HG03442 (cell line): ENCODE results near the gene SETDB2.
"Not testable (repeated sequence)": the region's sequence is repeated elsewhere in the genome, so short reads cannot be mapped to it uniquely, and the experiment has no call there.

Source experiments
- ATAC-seq: cut with Tn5 transposase; IDR thresholded peaks from one replicate; pipeline ENCODE4 v1.9.1; 2021; ENCODE audit warnings: mild to moderate bottlenecking, moderate library complexity; ENCODE audit not compliant: unreplicated experiment

The SETDB2 gene

DNA sequence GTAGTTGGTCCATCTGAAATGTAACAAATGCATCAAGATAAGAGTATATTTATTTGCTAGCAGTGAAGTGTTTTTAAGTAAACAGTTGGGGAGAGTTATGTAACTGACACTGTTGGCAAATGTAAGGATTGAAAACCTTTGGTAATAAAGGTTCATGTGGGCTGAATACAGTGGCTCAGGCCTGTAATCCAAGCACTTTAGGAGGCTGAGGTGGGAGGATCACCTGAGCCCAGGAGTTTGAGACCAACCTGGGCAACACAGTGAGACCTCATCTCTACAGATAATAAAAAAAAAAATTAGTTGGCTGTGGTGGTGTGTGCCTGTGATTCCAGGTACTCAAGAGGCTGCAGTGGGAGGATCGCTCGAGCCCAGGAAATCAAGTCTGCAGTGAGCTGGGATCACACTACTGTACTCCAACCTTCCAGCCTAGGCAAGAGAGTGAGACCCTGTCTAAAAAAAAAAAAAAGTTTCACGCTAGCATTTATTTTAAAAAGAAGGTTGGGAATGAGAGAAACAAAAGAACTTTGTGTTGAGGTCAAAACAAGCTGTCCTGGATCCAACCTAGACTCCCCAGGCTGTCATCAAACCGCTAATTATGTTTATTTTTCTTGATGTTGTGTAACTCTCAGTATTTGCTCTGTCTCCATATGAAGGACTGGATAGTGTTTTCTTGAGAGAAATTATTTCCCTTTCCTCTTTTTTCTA, 20.7 kb downstream of the SETDB2 start:
- no peak for ATAC-seq

DNA sequence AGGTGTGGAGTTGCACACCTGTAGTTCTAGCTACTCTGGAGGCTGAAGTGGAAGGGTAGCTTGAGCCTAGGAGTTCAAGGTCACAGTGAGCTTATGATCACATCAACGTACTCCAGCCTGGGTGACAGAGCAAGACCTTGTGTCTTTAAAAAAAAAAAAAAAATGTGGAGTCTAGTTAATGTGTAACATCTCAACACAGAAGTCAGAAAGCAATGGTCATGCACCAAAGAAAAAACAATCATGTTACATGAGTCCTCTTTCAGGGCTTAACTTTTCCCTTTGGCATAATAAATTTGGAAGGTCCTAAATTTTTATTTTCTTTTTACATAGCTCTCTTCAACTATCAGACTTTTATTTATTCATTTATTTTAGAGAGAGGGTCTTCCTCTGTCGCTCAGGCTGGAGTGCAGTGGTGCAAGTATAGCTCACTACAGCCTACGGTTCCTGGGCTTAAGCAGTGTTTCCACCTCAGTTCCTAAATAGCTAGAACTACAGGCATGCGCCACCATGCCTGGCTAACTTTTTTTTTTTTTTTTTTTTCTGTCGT, 22.3 kb downstream of the SETDB2 start:
- no peak for ATAC-seq

GRCh38 chr13:49472186-49472585, 28.1 kb downstream of the SETDB2 start:
- ATAC-seq = no peak

GRCh38 chr13:49476529-49476928, 32.5 kb downstream of the SETDB2 start:
- ATAC-seq = no peak

DNA sequence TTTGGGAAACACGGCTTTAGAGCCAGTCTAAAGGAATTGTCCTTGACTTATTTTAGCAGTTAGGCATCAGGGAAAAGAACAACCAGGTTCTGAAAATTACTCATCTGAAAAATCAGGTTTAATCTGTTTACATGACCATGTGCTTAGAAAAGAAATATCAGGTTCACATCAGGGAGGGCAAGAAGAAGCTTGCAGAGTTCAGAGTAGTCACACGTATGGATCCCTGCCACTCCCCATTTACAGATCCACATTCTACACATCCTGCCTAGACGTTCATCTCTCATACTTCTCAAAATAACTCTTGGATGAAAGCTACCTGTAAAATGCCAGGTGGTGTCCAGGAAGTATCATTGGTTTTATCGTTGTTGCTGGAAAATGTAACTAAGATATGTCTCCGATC, 37.7 kb downstream of the SETDB2 start:
- ATAC-seq = no peak

DNA sequence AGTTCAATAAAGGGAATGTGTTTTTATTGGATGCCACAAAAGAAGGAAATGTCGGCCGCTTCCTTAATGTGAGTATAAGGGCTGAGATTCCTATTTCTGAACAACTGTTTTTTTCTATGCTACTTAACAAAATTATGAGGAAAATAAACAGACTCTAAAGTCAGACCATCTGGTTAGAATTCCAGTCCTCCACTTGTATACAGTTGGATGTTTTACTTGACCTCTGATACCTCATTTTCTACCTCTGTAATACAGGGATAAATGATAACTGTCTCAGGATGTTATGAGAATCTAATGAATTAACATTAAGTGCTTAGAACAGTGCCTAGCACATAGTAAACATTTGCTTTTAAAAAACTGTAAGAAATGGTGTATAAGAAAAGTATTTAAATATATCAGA, 44.5 kb downstream of the SETDB2 start:
- no peak for ATAC-seq

- ATAC-seq = no peak
Observed at GRCh38 chr13:49494645-49495044, 50.6 kb downstream of the SETDB2 start.

GRCh38 chr13:49495783-49496762, 52.0 kb downstream of the SETDB2 start, which contains the start of gene PHF11:
PHF11 (plus strand) TSS chr13:49495953; CDS start chr13:49496002, 49 bp downstream.
- ATAC-seq = peak; percentile 84

- not testable (repeated sequence) for ATAC-seq
Observed at GRCh38 chr13:49496837-49497236, 52.8 kb downstream of the SETDB2 start.

GRCh38 chr13:49497272-49497671, 53.2 kb downstream of the SETDB2 start:
- ATAC-seq = no peak

DNA sequence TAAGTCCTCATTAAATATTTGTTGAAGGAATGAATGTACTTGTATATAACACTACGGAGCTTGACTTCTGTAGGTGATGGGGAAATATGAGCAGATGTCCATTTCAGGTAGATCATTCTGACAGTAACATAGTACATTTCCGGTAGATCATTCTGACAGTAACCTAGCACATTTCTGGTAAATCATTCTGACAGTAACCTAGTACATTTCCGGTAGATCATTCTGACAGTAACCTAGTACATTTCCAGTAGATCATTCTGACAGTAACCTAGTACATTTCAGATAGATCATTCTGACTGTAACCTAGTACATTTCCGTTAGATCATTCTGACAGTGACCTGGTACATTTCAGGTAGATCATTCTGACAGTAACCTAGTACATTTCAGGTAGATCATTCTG, 54.1 kb downstream of the SETDB2 start:
- ATAC-seq = no peak

DNA sequence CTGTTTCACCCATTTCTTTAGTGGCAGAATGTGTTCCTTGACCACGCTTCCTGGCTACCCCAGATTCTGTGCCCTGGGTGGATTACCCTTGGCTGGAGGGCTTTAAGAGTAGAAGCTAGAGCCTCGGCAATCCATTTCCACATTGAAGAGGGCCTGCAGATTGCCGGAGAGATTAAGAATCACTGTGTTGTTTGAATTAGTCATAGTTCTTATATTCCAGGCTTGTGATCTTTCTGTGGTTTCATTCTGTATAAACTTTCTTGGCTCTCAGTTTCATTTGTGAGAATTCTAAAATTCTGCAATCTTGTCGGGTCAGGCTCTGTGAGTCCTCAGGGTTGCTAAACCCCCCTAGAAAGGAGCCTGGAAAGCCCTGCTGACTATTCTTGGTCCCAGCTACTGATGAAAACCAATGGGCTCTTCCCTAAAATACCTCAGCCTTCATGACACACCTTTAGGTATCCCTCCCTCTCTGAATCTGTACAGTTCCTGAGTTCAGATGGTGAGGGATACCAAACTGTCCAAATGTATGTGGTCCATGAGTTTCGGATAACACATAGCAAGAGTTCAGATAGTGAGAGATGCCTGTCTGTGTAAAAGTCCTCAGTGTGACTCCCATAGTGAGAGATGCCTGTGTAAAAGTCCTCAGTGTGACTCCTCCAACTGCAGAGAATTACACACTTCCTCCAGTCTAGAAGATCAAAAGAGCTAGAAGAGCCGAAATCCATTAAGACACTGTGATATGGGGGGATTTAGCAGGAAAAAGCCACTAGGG, 56.0 kb downstream of the SETDB2 start:
- ATAC-seq = no peak

DNA sequence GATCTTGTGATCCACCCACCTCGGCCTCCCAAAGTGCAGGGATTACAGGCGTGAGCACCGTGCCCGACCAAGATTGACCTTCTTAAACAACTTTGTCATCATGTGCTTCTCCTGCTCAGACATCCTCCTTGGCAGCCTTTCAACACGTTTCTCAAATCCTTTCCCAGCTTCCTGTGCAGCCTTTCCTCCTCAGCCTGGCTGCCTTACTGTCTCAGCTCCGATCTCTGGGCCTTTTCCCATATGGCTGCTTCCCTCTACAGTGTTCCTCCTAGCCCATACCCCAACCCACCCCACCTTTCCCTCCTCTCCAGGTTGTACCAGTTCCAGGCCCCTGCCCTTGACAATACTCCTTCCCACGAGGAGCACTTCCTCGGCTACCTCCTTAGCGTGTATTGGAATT, 58.9 kb downstream of the SETDB2 start:
- no peak for ATAC-seq

- no peak for ATAC-seq
Observed at GRCh38 chr13:49503951-49504350, 59.9 kb downstream of the SETDB2 start.

GRCh38 chr13:49512578-49512977, 68.5 kb downstream of the SETDB2 start:
- no peak for ATAC-seq

- ATAC-seq = no peak
Observed at GRCh38 chr13:49516467-49516866, 72.4 kb downstream of the SETDB2 start.

DNA sequence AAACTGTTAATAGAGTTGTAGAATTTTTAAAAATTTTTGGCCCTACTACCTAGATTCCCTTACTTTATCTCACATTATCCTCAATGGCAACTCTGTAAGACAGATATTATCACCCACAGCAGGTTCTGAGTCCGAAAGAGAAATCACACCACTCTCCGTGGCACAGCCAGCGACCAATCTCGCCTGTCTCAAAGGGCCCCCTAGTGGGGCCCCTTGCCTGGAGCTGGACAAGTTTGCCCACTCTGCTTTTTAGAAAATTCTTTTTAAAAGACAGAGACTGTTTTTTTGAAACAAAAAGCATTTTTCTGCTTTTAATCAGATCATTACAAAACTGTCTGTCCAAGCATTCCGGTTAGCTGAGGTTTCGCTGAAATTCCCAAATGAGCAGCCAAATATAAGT, 73.4 kb downstream of the SETDB2 start:
- no peak for ATAC-seq

DNA sequence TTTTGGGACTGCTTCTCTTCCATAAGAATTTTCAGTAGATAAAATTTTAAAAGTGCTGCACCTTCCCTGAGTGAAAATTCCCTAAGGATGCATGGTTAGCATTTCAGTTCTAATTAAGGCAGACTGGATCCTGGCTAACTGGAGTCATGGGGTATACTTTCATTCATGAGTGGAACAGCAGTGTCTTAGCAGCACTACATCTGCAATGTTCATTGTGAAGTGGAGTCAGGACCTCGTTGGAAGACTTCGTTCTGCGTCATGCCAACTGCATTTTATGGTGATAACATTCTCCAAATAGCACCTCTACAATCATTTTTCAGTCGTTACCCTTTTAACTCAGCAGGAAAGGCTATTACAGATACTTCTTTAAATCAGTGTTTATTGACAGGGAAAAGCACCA, 77.2 kb downstream of the SETDB2 start:
- no peak for ATAC-seq

GRCh38 chr13:49524740-49525501, 80.8 kb downstream of the SETDB2 start:
- no peak for ATAC-seq

DNA sequence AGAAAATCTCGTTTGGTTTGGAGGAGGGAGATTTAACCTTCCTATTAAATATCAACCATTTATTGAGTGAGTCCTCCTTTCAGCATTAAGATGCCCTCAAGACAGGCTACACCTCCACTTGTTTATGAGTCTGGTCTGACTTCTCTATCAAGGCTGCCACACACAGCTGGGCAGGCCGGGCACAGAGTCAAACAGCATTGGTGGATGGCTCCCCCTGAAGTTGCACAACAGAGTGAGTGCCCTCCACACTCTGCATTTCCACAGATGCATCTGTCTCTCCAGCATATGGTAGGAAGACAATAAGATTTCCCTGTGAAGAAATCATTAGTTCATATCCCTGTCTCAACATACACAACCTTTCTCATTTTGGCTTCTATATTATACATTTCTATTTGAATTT, 83.0 kb downstream of the SETDB2 start:
- ATAC-seq = no peak
